ENCODE measurements around the gene COL11A1. TPM values are rescaled to one million over a fixed set of nuclear protein-coding genes. Genes with fewer than 3 reads are reported as not detected.

Gene COL11A1
- total RNA-seq, 2 experiments from 2014 or later: 0.22 TPM; not detected in 1

- H2AFZ ChIP-seq (ENCODE audit: low read length): no peak overlapping the region
- no peaks in the 10 kb centered on the region for H3K9me2 ChIP-seq (ENCODE audit: insufficient read depth, low read length)
- H3K4me2 ChIP-seq (ENCODE audit: low read length): no peak overlapping the region
- no peak overlapping the region for H3K4me3 ChIP-seq (ENCODE audit: low read depth, low read length, poor library complexity, severe bottlenecking)
- no peaks in the 10 kb centered on the region for H3K4me1 ChIP-seq (ENCODE audit: insufficient read depth, low read length, poor library complexity, severe bottlenecking)
- H3K27ac ChIP-seq (ENCODE audit: low read depth, low read length, poor library complexity, severe bottlenecking): no peak overlapping the region
- H3K9me3 ChIP-seq (ENCODE audit: low read length): no peaks in the 10 kb centered on the region
- CTCF ChIA-PET (ENCODE audit: unreplicated experiment): no interaction called here
- POLR2A ChIA-PET: interaction anchor here (1.2 kb wide), 1 partner anchor 23 kb away, joined by 3 read pairs; no protein-coding TSS in a partner anchor
- no peaks in the 10 kb centered on the region for H4K20me1 ChIP-seq (ENCODE audit: insufficient read depth, low read length)
- no peaks in the 10 kb centered on the region for H3K36me3 ChIP-seq (ENCODE audit: insufficient read depth, low read length)
- no TSS peak for BruUV-seq (replicated peaks)
- no peaks in the 10 kb centered on the region for H3K79me2 ChIP-seq (ENCODE audit: insufficient read depth, low read depth, low read length)
- no peak for DNase-seq (ENCODE audit: low spot score)
- intact Hi-C loops (cut with micrococcal nuclease; ENCODE audit: unreplicated experiment): no loop called here
- TF ChIP-seq EZH2phosphoT487 (IDR thresholded peaks at IDR 0.05; ENCODE audit: borderline replicate concordance, low read depth, low read length): no peak
- no peak for TF ChIP-seq CTCF (conservative IDR thresholded peaks at IDR 0.05; ENCODE audit: low read length)
Measured at GRCh38 chr1:102919659-102920058, 188.7 kb downstream of the COL11A1 start.

GRCh38 chr1:102901996-102902395 is 206.3 kb downstream of the COL11A1 start:
- BruUV-seq (replicated peaks): no TSS peak
- Histone ChIP-seq H3K4me2 (ENCODE audit: low read length) (no peak overlapping the region), H3K36me3 (ENCODE audit: insufficient read depth, low read length) (no peaks in the 10 kb centered on the region), H3K79me2 (ENCODE audit: insufficient read depth, low read depth, low read length) (no peaks in the 10 kb centered on the region), H3K27ac (ENCODE audit: low read depth, low read length, poor library complexity, severe bottlenecking) (no peak overlapping the region), H2AFZ (ENCODE audit: low read length) (no peak overlapping the region), H3K4me3 (ENCODE audit: low read depth, low read length, poor library complexity, severe bottlenecking) (no peak overlapping the region), H3K9me3 (ENCODE audit: low read length) (no peaks in the 10 kb centered on the region), H3K9me2 (ENCODE audit: insufficient read depth, low read length) (no peaks in the 10 kb centered on the region), H4K20me1 (ENCODE audit: insufficient read depth, low read length) (no peaks in the 10 kb centered on the region), H3K4me1 (ENCODE audit: insufficient read depth, low read length, poor library complexity, severe bottlenecking) (no peaks in the 10 kb centered on the region)
- no peak for DNase-seq (ENCODE audit: low spot score)
- TF ChIP-seq EZH2phosphoT487 (IDR thresholded peaks at IDR 0.05; ENCODE audit: borderline replicate concordance, low read depth, low read length) (no peak), CTCF (conservative IDR thresholded peaks at IDR 0.05; ENCODE audit: low read length) (no peak)
- ChIA-PET POLR2A (no interaction called here), CTCF (ENCODE audit: unreplicated experiment) (no interaction called here)
- intact Hi-C loops (cut with micrococcal nuclease; ENCODE audit: unreplicated experiment): no loop called here

- H2AFZ ChIP-seq (ENCODE audit: low read length): no peak overlapping the region
- TF ChIP-seq CTCF (conservative IDR thresholded peaks at IDR 0.05; ENCODE audit: low read length) (no peak), EZH2phosphoT487 (IDR thresholded peaks at IDR 0.05; ENCODE audit: borderline replicate concordance, low read depth, low read length) (no peak)
- no TSS peak for BruUV-seq (replicated peaks)
- H3K9me2 ChIP-seq (ENCODE audit: insufficient read depth, low read length): no peaks in the 10 kb centered on the region
- no peaks in the 10 kb centered on the region for H4K20me1 ChIP-seq (ENCODE audit: insufficient read depth, low read length)
- intact Hi-C loops (cut with micrococcal nuclease; ENCODE audit: unreplicated experiment): no loop called here
- no peaks in the 10 kb centered on the region for H3K79me2 ChIP-seq (ENCODE audit: insufficient read depth, low read depth, low read length)
- ChIA-PET POLR2A (no interaction called here), CTCF (ENCODE audit: unreplicated experiment) (no interaction called here)
- H3K4me3 ChIP-seq (ENCODE audit: low read depth, low read length, poor library complexity, severe bottlenecking): no peak overlapping the region
- no peaks in the 10 kb centered on the region for H3K36me3 ChIP-seq (ENCODE audit: insufficient read depth, low read length)
- H3K4me1 ChIP-seq (ENCODE audit: insufficient read depth, low read length, poor library complexity, severe bottlenecking): no peaks in the 10 kb centered on the region
- H3K4me2 ChIP-seq (ENCODE audit: low read length): no peak overlapping the region
- DNase-seq (ENCODE audit: low spot score): no peak
- H3K27ac ChIP-seq (ENCODE audit: low read depth, low read length, poor library complexity, severe bottlenecking): no peak overlapping the region
- H3K9me3 ChIP-seq (ENCODE audit: low read length): no peaks in the 10 kb centered on the region
Measured at GRCh38 chr1:102899935-102900334, 208.4 kb downstream of the COL11A1 start.
